Measurements from ENCODE around the gene SEC16B.

GRCh38 chr1:178017517-178017916 lies 47.7 kb upstream of the SEC16B start:
- no peak for TF ChIP-seq CTCF (IDR thresholded peaks at IDR 0.05)
- no peak for TF ChIP-seq POLR2AphosphoS5 (IDR thresholded peaks at IDR 0.05)
